Fibroblast of skin of back (primary cell): ENCODE measurements around the gene HK1.

ENCODE experiments used
- DNase-seq: peaks from one replicate; pipeline ENCODE4 v3.0.0-alpha.2; 2013

The HK1 gene

DNA sequence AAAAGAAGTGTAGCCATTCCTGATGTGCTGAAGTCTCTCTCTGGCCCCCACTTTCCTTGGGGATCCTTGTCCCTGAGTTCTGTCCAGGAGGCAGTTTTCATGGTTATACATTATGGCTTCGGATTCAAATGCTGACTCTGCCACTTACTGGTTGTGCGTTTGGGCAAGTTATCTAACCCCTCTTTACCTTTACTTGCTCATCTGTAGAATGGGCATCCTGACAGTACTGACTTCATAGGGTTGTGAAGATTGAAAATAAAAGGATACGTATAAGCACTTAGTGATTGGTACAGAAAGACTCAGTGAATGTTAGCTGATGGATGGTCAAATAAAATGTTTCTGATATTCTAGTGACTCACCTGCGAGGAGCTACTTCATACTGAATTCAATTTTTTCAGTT lies 73.3 kb downstream of the HK1 start:
- DNase-seq = no peak

DNA sequence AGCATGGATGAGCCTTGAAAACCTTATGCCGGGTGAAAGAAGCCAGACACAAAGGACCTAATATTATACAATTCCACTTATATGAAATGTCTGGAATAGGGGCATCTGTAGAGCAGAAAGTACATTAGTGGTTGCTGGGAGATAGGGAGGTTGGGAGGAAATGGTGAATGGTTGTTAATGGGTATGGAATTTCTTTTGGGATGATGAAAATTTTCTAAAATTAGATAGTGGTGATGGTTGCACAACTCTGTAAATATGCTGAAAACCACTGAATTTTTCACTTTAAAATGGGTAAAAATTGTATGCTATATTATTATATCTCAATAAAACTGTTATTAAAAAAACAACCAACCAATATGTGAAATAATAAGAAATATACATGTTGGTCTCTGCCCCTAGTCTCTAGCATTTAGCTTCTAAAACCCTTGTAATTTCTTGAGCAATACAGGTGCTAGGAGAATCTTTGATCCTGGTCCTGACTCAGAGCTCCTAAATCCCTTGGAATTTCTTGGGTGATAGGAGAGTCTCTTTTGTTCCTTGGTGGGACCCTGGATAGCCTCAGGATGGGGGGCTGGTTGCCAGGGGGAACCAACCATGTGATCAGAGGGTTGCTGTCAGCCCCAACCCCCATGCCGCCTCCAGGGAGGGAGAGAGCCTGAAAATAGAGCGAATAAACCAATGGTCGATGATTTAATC lies 74.4 kb downstream of the HK1 start:
- DNase-seq = peak; percentile 85

DNA sequence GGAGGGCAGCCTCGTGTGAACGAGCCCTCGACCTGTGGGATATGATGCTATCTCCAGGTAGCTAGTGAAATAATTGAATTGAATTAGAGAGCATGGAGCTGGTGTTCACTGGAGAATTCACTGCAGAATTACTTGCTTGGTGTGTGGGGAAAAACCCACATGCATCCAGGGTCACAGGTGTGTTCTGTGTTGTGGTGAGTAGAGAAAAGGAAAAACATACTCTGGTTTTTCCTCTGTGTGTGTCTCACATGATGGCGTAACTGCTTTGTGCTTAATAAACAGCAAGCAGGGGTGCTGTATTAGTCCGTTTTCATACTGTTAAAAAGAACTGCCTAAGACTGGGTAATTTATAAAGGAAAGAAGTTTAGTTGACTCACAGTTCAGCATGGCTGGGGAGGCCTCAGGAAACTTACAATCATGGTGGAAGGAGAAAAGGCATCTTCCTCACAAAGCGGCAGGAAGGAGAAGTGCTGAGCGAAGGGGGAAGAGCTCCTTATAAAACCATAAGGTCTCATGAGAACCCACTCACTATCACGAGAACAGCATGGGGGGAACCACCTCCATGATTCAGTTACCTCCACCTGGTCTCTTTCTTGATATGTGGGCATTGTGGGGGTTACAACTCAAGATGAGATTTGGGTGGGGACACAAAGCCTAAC lies 75.8 kb downstream of the HK1 start:
- no peak for DNase-seq

- DNase-seq = no peak
Observed at GRCh38 chr10:69356187-69356586, 77.9 kb downstream of the HK1 start.

- DNase-seq = no peak
Observed at GRCh38 chr10:69358148-69358795, 80.0 kb downstream of the HK1 start.

DNA sequence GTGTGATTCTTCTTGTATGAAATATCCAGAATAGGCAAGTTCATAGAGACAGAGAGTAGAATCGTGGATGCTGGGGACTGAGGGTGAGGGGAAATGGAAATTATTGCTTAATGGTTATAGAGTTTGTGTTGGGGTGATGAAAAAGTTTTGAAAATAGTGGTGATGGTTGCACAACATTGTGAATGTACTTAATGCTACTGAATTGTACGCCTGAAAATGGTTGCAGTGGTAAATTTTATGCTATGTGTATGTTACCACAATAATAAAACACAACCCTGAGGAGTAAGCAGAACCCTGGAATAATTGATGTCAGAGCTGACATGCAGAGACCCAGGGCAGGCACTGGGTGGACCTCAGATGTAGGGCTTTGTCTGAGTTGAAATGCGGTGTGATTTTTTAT lies 80.9 kb downstream of the HK1 start:
- DNase-seq = no peak

DNA sequence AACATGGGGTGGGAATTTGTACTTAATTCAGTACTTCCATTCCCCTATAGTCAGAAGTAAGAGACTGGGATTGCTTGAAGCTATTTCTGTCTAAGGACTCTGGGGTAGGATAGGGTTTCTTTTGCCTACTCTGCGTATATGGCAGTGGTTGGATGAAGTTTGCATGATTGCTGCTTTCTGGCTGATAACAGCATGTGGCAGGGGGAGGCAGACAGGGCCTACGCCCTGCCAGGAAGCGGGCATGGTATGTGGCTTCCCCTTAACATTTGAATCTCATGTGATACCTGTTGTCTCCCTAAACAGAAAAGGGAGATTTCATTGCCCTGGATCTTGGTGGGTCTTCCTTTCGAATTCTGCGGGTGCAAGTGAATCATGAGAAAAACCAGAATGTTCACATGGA lies 81.3 kb downstream of the HK1 start:
- DNase-seq = no peak

DNA sequence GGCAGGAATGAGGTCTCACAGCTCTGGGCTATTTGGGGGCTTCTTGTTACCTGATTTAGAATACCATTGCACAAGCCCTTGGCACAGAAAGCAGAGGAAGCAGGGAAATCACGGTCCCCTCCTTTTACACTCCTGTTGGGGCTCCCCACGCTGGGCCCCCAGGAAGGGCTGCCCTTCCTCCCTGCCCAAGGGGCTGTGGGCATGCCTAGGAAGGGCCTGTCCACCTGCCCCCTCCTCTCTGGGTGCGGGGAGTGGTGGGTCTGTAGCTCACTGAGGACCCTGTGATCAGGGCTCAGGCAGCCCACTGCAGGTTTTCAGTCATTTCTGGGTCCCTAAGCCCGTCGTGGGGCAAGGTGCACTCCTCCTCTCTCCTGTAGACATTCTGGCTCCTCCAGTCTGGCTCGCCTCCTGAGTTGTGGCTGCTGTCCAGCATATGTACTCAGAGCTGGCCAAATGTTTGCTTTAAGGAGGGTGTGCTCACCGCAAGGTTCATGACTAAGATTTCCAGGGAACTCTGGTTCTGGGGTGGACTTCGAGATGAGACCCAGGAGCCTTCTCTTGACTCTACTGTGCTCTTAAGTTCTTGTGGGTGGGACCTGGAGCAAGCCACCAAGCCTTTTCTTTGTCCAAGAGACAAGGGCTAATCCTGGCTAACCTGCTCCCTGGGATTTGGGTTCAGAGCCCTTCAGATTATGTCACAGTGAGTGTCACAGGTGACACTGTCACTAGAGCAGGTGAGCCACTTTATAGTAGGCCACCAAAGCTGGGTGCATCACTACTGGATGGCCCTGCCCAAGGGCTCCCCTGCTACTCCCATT lies 82.4 kb downstream of the HK1 start:
- DNase-seq = peak; percentile 76

- DNase-seq = no peak
Observed at GRCh38 chr10:69361303-69361614, 83.0 kb downstream of the HK1 start.

DNA sequence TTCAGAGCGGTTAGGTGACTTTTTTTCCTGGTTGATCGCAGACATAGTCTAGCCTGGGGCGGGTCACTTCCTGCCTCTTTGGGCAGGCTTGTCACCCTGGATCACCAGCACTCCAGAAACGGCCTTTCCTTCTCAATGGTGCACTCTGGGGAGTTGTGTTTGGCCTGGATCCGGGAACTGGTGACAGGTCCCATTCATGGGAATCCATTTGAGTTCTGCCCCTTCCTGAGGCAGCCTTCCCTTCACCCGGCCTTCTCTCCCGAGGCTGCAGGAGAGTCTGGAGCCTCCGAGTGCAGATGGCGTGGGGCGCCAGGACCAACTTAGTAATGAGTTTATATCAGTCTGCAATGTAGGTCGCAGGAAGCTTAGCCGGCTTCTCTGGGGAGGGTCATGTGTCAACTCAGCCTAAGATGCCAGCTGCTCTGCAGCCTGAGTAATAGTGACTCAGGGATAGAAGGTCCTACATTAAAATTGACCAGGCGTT lies 84.2 kb downstream of the HK1 start:
- DNase-seq = peak; percentile 61

GRCh38 chr10:69363666-69364065 lies 85.4 kb downstream of the HK1 start:
- no peak for DNase-seq

- no peak for DNase-seq
Observed at GRCh38 chr10:69364232-69364940, 86.1 kb downstream of the HK1 start.

DNA sequence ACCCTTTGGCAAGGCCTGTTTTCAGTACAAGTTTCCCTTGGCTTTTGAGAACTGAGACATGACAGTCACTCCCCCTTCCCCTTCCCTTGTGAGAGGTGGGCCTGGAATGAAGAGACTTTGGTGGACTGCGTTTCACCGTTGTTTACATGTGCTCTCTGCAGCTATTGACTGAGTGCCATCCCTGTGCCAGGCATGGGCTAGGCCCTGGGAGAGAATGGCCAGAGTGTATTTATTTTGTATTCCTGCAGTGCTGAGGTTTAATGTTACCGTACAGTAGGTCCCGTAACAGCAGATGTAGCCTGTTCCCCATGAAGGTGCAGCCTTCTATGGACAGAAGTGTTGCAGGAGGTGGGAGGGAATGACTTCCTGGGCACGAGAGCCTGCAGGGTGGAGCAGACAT lies 88.4 kb downstream of the HK1 start:
- DNase-seq = no peak

- no peak for DNase-seq
Observed at GRCh38 chr10:69367469-69367868, 89.2 kb downstream of the HK1 start.

DNA sequence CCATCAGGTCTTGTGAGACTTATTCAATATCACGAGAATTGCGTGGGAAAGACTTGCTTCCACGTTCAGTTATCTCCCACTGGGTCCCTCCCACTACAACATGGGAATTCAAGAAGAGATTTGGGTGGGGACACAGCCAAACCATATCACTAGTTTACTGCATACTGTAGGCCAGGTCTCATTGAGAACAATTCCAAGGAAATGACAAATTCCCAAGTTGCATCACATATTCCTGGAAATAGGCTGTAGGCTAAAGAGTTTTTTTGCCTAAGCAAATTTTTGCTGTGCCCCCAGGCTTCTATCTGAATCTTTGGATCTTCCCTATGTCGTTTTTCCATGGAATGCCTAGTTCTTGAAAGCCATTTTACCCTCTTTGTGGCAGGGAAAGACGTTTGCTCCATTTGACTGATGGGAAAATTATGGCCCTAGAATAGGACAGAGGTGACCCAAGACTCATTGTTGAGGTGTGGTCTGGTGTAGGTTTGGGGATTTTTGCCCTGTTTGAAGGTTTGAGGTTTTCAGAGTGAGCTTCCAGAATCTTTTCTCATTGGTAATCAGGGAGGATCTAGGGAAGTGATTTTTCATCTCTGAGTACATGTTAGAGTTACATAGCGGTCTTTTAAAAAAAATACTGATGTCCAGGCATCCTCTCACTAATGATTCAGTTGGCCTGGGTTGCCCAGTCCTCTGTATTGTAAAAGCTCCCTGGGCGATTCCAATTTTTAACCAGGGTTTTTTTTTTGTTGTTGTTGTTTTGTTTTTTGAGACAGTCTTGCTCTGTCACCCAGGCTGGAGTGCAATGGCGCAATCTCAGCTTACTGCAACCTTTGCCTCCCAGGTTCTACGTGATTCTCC lies 94.1 kb downstream of the HK1 start:
- DNase-seq = peak; percentile 61

GRCh38 chr10:69374242-69374641 lies 95.9 kb downstream of the HK1 start:
- DNase-seq = no peak

DNA sequence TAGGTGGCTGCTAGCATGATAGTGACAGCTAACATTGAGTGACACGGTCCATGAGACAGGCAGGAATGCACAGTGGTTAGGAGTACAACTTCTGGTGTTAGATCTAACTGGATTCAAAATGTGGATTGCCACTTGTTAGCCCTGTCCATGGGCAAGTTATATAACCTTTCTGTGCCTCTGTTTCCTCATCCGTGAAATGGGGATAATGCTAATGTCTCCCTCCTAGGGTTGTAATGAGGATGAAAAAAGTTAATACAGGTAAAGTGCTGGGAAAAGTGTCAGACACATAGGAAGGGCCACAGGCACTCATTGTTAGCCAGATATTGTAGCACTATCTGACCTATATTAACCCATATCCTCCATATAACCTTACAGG lies 96.6 kb downstream of the HK1 start:
- no peak for DNase-seq

DNA sequence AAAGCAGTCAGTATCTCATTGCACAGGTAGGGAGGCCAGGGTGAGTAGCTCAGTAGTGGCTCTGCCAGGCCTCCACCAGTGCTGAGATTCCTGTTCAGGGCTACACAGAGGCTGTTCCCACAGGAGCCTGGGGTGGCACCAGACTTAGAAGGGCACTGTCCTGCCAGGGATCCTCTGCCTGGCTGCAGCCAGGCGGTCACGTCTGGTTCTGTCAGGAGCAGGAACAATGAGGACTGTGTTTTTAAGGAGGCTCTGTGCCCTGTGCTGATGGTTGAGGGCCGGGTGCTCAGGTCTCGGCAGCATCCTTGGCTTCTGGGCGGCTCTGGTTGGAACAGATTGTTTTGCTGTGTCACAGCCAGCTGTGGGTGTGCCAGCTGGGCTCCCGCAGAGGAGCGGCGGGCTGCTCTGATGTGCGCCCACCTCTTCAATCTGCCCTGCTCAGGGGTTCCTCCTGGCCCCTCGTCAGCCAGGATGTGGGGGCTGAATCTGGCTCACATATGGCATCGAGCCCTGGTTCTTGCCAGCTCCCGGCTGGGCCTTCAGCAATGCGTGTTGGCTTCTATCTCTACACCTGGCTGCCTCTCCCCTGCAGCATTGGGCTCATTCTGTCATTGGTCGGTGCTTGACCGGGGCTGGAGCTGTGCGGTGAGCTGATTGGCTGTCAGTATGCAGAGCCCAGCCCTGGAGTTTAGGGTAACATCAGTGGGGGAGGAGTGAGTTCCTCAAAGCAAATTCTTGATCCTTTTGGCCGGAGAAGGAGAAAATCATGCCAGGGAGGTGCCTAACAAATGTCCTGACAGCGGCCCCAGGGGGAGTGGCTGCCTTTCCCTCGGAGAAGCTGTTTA lies 97.2 kb downstream of the HK1 start:
- DNase-seq = no peak

GRCh38 chr10:69376662-69377061 lies 98.4 kb downstream of the HK1 start:
- no peak for DNase-seq

GRCh38 chr10:69377191-69377590 lies 98.9 kb downstream of the HK1 start:
- no peak for DNase-seq

- DNase-seq = no peak
Observed at GRCh38 chr10:69377933-69378332, 99.6 kb downstream of the HK1 start.
